ENCODE data around the gene CD200R1L.

The CD200R1L gene

GRCh38 chr3:112786881-112787579, 59.6 kb downstream of the CD200R1L start:
- H2AK5ac ChIP-seq (ENCODE audit: low read length) = no peak overlapping the region
- DNase-seq = no peak
- H3K4me3 ChIP-seq (ENCODE audit: low read length) = no peak overlapping the region
- no peak overlapping the region for H4K8ac ChIP-seq (ENCODE audit: low read depth, low read length)
- no peak overlapping the region for H2BK15ac ChIP-seq (replicated peaks; ENCODE audit: low read depth)
- H3K4me2 ChIP-seq (ENCODE audit: low read length) = no peak overlapping the region
- H3K9ac ChIP-seq (ENCODE audit: low read length) = no peak overlapping the region
- no peak overlapping the region for H3K23ac ChIP-seq (ENCODE audit: low read length)
- H3K36me3 ChIP-seq (ENCODE audit: control insufficient read depth, insufficient read depth, low read length) = no peaks in the 10 kb centered on the region
- H3K18ac ChIP-seq (ENCODE audit: low read length) = peak overlapping the region; percentile 75
- peaks cover 12% of the 10 kb centered on the region for H3K4me1 ChIP-seq (ENCODE audit: control insufficient read depth, low read depth, low read length)
- H3K27ac ChIP-seq (ENCODE audit: low read depth, low read length) = peak overlapping the region; percentile 70
- H2BK5ac ChIP-seq (ENCODE audit: low read length) = peak overlapping the region; percentile 73
- no peaks in the 10 kb centered on the region for H3K79me2 ChIP-seq (ENCODE audit: control insufficient read depth, insufficient read depth, low read length)
- H3K4ac ChIP-seq (ENCODE audit: low read depth, low read length) = no peak overlapping the region
- H4K5ac ChIP-seq (ENCODE audit: low read length) = no peak overlapping the region
- H3K56ac ChIP-seq (ENCODE audit: low read length) = peak overlapping the region; percentile 25
- no CpG with 5 or more reads among the region's 3 CpGs for WGBS (ENCODE audit: extremely low coverage, insufficient coverage, low lambda C conversion rate)
- no peaks in the 10 kb centered on the region for H3K27me3 ChIP-seq (ENCODE audit: insufficient read depth, low read length, poor library complexity)
- H3K79me1 ChIP-seq (ENCODE audit: low read length) = no peaks in the 10 kb centered on the region
- peak overlapping the region; percentile 99 for H2BK120ac ChIP-seq (ENCODE audit: low read depth, low read length)

GRCh38 chr3:112786002-112786590, 60.6 kb downstream of the CD200R1L start:
- Histone ChIP-seq H3K18ac (ENCODE audit: low read length) (no peak overlapping the region), H3K4ac (ENCODE audit: low read depth, low read length) (no peak overlapping the region), H2AK5ac (ENCODE audit: low read length) (no peak overlapping the region), H3K23ac (ENCODE audit: low read length) (no peak overlapping the region), H3K79me1 (ENCODE audit: low read length) (no peaks in the 10 kb centered on the region), H3K27me3 (ENCODE audit: insufficient read depth, low read length, poor library complexity) (no peaks in the 10 kb centered on the region), H3K79me2 (ENCODE audit: control insufficient read depth, insufficient read depth, low read length) (no peaks in the 10 kb centered on the region), H3K4me3 (ENCODE audit: low read length) (no peak overlapping the region), H3K27ac (ENCODE audit: low read depth, low read length) (peak overlapping the region; percentile 70), H2BK120ac (ENCODE audit: low read depth, low read length) (no peak overlapping the region), H3K36me3 (ENCODE audit: control insufficient read depth, insufficient read depth, low read length) (no peaks in the 10 kb centered on the region), H4K5ac (ENCODE audit: low read length) (no peak overlapping the region), H3K4me1 (ENCODE audit: control insufficient read depth, low read depth, low read length) (peaks cover 12% of the 10 kb centered on the region), H2BK5ac (ENCODE audit: low read length) (no peak overlapping the region), H2BK15ac (replicated peaks; ENCODE audit: low read depth) (no peak overlapping the region), H4K8ac (ENCODE audit: low read depth, low read length) (no peak overlapping the region), H3K9ac (ENCODE audit: low read length) (no peak overlapping the region), H3K4me2 (ENCODE audit: low read length) (no peak overlapping the region), H3K56ac (ENCODE audit: low read length) (no peak overlapping the region)
- DNase-seq = peak; percentile 92
- no CpG with 5 or more reads among the region's 2 CpGs for WGBS (ENCODE audit: extremely low coverage, insufficient coverage, low lambda C conversion rate)

- Histone ChIP-seq H2AK5ac (ENCODE audit: low read length) (no peak overlapping the region), H3K23ac (ENCODE audit: low read length) (no peak overlapping the region), H3K4ac (ENCODE audit: low read depth, low read length) (no peak overlapping the region), H3K79me2 (ENCODE audit: control insufficient read depth, insufficient read depth, low read length) (no peaks in the 10 kb centered on the region), H3K4me1 (ENCODE audit: control insufficient read depth, low read depth, low read length) (peaks cover 15% of the 10 kb centered on the region), H2BK5ac (ENCODE audit: low read length) (peak overlapping the region; percentile 97), H2BK15ac (replicated peaks; ENCODE audit: low read depth) (no peak overlapping the region), H3K36me3 (ENCODE audit: control insufficient read depth, insufficient read depth, low read length) (no peaks in the 10 kb centered on the region), H4K8ac (ENCODE audit: low read depth, low read length) (no peak overlapping the region), H3K56ac (ENCODE audit: low read length) (peak overlapping the region; percentile 60), H3K9ac (ENCODE audit: low read length) (no peak overlapping the region), H3K27me3 (ENCODE audit: insufficient read depth, low read length, poor library complexity) (no peaks in the 10 kb centered on the region), H3K4me2 (ENCODE audit: low read length) (no peak overlapping the region), H3K27ac (ENCODE audit: low read depth, low read length) (peak overlapping the region; percentile 47), H3K79me1 (ENCODE audit: low read length) (no peaks in the 10 kb centered on the region), H4K5ac (ENCODE audit: low read length) (no peak overlapping the region), H3K18ac (ENCODE audit: low read length) (peak overlapping the region; percentile 60), H3K4me3 (ENCODE audit: low read length) (no peak overlapping the region), H2BK120ac (ENCODE audit: low read depth, low read length) (peak overlapping the region; percentile 1)
- WGBS (ENCODE audit: extremely low coverage, insufficient coverage, low lambda C conversion rate) = no CpG with 5 or more reads among the region's 9 CpGs
- DNase-seq = peak; percentile 49
These were observed 61.2 kb downstream of the CD200R1L start for GRCh38 chr3:112785321-112786001.

- no peak for DNase-seq
- Histone ChIP-seq H3K9ac (ENCODE audit: low read length) (no peak overlapping the region), H4K5ac (ENCODE audit: low read length) (no peak overlapping the region), H3K4me3 (ENCODE audit: low read length) (no peak overlapping the region), H3K4ac (ENCODE audit: low read depth, low read length) (peak overlapping the region; percentile 91), H2AK5ac (ENCODE audit: low read length) (peak overlapping the region; percentile 76), H3K18ac (ENCODE audit: low read length) (peak overlapping the region; percentile 93), H3K23ac (ENCODE audit: low read length) (no peak overlapping the region), H2BK15ac (replicated peaks; ENCODE audit: low read depth) (no peak overlapping the region), H3K36me3 (ENCODE audit: control insufficient read depth, insufficient read depth, low read length) (no peaks in the 10 kb centered on the region), H3K4me2 (ENCODE audit: low read length) (no peak overlapping the region), H3K79me1 (ENCODE audit: low read length) (no peaks in the 10 kb centered on the region), H3K56ac (ENCODE audit: low read length) (peak overlapping the region; percentile 47), H4K8ac (ENCODE audit: low read depth, low read length) (no peak overlapping the region), H3K79me2 (ENCODE audit: control insufficient read depth, insufficient read depth, low read length) (no peaks in the 10 kb centered on the region), H3K27ac (ENCODE audit: low read depth, low read length) (peak overlapping the region; percentile 15), H2BK120ac (ENCODE audit: low read depth, low read length) (peak overlapping the region; percentile 96), H3K4me1 (ENCODE audit: control insufficient read depth, low read depth, low read length) (peaks cover 15% of the 10 kb centered on the region), H2BK5ac (ENCODE audit: low read length) (peak overlapping the region; percentile 58), H3K27me3 (ENCODE audit: insufficient read depth, low read length, poor library complexity) (no peaks in the 10 kb centered on the region)
- no CpG with 5 or more reads among the region's 2 CpGs for WGBS (ENCODE audit: extremely low coverage, insufficient coverage, low lambda C conversion rate)
These were observed 64.2 kb downstream of the CD200R1L start for GRCh38 chr3:112782491-112782890.

GRCh38 chr3:112781599-112781998, 65.1 kb downstream of the CD200R1L start:
- no CpG with 5 or more reads among the region's 1 CpG for WGBS (ENCODE audit: extremely low coverage, insufficient coverage, low lambda C conversion rate)
- H4K8ac ChIP-seq (ENCODE audit: low read depth, low read length) = no peak overlapping the region
- DNase-seq = no peak
- no peaks in the 10 kb centered on the region for H3K36me3 ChIP-seq (ENCODE audit: control insufficient read depth, insufficient read depth, low read length)
- H2BK120ac ChIP-seq (ENCODE audit: low read depth, low read length) = peak overlapping the region; percentile 28
- H3K18ac ChIP-seq (ENCODE audit: low read length) = no peak overlapping the region
- H3K9ac ChIP-seq (ENCODE audit: low read length) = no peak overlapping the region
- no peak overlapping the region for H3K23ac ChIP-seq (ENCODE audit: low read length)
- no peak overlapping the region for H3K4me2 ChIP-seq (ENCODE audit: low read length)
- no peak overlapping the region for H3K4ac ChIP-seq (ENCODE audit: low read depth, low read length)
- no peaks in the 10 kb centered on the region for H3K79me1 ChIP-seq (ENCODE audit: low read length)
- no peak overlapping the region for H3K4me3 ChIP-seq (ENCODE audit: low read length)
- H3K79me2 ChIP-seq (ENCODE audit: control insufficient read depth, insufficient read depth, low read length) = no peaks in the 10 kb centered on the region
- no peak overlapping the region for H2AK5ac ChIP-seq (ENCODE audit: low read length)
- H3K56ac ChIP-seq (ENCODE audit: low read length) = no peak overlapping the region
- H2BK5ac ChIP-seq (ENCODE audit: low read length) = no peak overlapping the region
- H4K5ac ChIP-seq (ENCODE audit: low read length) = no peak overlapping the region
- no peak overlapping the region for H2BK15ac ChIP-seq (replicated peaks; ENCODE audit: low read depth)
- no peak overlapping the region for H3K27ac ChIP-seq (ENCODE audit: low read depth, low read length)
- H3K27me3 ChIP-seq (ENCODE audit: insufficient read depth, low read length, poor library complexity) = no peaks in the 10 kb centered on the region
- peaks cover 14% of the 10 kb centered on the region for H3K4me1 ChIP-seq (ENCODE audit: control insufficient read depth, low read depth, low read length)

All from mesendoderm (in vitro differentiated cells).